Fibroblast of skin of right biceps (primary cell): ENCODE results near the gene ITGAX.
A peak's percentile ranks its signal among the peaks of the same experiment; 100 is the strongest.

ENCODE experiments used
- DNase-seq: peaks from one replicate; pipeline ENCODE4 v3.0.0-alpha.2; 2013

ITGAX gene

GRCh38 chr16:31376705-31377104 lies 21.7 kb downstream of the ITGAX start:
- no peak for DNase-seq

DNA sequence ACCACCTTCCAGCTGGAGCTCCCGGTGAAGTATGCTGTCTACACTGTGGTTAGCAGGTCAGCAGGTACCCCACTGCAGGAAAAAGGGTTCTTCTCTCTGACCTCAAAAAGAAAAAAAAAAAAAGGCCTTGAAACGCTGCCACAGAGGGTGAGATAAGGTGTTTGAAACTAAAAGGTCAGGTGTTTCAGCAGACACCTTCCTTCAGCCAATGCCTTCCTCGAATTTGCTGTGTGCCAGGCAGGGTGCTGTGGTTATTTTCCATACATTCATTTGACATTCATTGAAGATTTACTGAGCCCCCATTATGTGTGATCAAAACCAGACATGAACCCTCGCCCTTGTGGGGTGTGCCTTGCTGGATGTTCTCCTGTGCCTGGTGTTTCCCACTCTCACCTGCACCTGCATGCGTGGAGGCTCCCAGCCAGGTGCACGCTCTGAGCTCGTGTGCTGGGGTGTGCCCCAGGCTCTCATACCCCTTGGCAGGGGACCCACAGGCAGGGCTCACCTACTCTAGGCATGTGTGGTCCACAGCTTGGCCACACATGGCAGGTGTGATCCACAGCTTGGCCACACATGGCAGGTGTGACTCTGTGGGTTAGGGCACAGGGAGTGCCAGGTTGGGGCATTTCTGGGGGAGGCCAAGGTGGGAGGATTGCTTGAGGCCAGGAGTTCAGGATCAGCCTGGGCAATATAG lies 22.4 kb downstream of the ITGAX start:
- no peak for DNase-seq

GRCh38 chr16:31380201-31380600 lies 25.2 kb downstream of the ITGAX start:
- DNase-seq = no peak

DNA sequence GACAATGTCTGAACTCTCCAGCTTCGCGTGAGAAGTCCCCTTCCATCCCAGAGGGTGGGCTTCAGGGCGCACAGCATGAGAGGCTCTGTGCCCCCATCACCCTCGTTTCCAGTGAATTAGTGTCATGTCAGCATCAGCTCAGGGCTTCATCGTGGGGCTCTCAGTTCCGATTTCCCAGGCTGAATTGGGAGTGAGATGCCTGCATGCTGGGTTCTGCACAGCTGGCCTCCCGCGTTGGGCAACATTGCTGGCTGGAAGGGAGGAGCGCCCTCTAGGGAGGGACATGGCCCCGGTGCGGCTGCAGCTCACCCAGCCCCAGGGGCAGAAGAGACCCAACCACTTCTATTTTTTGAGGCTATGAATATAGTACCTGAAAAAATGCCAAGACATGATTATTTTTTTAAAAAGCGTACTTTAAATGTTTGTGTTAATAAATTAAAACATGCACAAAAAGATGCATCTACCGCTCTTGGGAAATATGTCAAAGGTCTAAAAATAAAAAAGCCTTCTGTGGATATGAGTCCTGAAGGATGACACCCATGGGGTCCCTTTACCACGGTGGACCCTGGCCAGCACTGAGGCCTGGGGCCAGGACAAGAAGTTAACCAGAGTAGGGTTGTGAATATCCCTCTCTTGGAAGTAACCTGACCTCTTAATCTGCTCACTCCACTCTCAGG lies 27.6 kb downstream of the ITGAX start:
- peak; percentile 6 for DNase-seq

- DNase-seq = no peak
These were observed 30.7 kb downstream of the ITGAX start for GRCh38 chr16:31385680-31386079.

DNA sequence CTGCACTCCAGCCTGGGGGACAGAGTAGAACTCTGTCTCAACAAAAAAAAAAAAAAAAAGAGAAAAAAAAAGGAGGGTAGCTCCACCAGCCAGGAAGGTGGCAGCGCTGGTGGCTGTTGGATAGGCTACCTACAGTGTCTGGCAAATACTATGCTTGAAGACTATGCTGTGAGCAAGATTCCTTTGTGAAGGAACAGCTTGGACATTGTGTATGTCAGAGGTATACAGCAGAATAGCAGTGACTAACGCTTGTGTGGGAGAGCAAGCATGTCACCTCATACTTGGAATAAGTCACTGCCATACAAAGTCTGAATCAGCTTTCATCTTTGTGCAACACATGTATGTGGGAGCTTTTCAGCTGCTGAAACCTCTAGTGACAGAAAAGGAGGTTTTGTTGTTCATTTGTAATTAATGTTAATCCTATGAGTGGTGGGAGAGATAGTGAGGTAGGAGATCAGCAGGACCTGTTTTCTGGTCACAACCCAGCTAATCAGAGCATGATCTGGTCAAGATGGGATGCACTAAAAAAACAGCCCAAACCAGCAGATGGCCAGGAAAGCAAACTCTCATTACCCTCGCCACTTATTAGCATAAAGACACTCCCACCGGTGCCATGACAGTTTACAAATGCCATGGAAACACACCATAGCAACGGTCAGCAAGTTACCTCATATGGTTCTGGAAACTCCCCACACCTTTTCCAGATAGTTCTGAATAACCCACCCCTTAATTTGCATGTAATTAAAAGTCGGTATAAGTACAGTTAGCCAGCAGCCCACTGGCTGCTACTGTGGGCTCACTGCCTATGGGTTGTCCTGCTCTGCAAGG lies 31.4 kb downstream of the ITGAX start:
- peak; percentile 6 for DNase-seq

GRCh38 chr16:31388535-31388934 lies 33.6 kb downstream of the ITGAX start:
- no peak for DNase-seq

DNA sequence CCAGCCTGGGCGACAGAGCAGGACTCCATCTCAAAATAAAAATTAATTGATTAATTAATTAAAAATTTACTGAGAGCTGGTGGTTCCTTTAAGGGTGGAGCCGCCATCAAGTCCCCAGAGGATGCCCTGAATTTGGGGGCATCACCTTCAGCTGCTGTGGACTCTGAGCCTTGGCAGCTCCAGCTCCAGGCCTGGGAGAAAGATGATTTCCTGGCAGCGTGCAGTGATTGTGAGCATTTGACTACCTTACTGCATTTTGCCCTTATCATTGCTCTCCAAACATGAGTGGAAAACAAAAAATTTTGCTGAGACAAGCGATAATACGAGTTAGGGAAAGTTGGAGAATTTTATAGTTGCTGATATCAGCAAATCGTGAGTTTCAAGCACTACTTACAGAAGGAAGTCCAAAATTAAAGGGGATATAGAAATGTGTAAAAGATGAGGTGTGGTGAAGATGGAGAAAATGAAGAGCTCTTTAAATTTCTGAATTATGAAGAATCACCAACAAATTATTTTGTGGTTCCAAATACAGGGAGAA lies 35.6 kb downstream of the ITGAX start:
- no peak for DNase-seq

DNA sequence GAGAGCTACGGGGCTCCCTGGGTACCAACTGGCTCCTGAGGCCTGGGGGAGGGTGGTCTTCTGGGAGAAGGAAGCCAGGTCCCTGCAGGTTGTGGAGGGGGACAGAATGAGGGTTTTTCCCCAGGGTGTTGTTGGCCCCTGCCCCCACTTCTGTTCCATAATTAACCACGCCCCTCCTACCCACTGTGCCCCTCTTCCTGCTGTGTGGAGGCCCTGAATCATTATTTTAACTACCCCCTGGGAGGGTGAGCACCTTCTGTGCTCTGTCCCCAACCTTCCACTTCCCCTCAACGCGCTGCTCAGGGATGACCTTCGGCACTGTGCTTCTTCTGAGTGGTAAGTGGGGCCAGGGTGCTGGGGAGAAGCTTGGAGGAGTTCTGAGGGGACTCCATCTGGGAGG lies 38.1 kb downstream of the ITGAX start, which contains the start of gene ITGAD:
ITGAD (plus strand) TSS at position 280 of the 400 bp plus-strand sequence; CDS start at position 306, 26 bp downstream.
- no peak for DNase-seq

DNA sequence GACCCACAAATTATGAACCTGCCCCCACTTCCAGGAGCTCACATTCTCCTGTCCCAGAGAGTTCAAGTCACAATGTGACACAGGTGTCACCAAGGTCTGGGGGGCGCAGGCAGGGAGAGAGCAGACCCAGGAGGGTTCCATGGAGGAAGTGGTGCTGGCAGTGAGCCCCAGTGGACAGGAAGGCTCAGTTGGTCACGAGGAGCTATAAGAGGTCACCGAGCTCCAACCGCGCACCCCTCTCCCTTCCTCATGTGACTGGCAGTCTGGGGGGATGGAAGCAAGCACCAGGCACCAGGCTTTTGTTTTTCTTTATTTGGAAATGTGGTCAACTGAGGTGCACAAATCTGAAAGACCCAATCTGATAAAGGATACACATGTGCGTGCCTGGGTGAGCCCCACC lies 40.7 kb downstream of the ITGAX start:
- DNase-seq = no peak

- DNase-seq = no peak
These were observed 42.2 kb downstream of the ITGAX start for GRCh38 chr16:31397096-31397660.

DNA sequence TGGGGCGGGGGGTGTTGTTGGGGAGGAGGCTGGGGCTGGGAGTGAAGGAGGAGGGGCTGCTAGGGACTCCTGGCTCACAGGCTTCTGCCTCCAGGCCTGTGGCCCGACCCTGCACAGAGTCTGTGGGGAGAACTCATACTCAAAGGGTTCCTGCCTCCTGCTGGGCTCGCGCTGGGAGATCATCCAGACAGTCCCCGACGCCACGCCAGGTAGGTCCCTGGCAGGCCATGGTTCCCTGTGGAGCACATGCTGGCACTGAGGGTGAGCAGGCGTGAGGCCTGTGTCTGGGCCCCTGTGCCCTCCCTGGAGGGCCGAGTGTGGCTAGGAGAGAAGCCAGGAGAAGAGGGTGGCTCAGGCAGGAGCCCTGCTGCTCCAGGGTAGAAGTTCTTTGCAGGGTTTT lies 42.7 kb downstream of the ITGAX start:
- DNase-seq = no peak

- no peak for DNase-seq
These were observed 45.2 kb downstream of the ITGAX start for GRCh38 chr16:31400191-31400590.

- no peak for DNase-seq
These were observed 46.5 kb downstream of the ITGAX start for GRCh38 chr16:31401436-31401835.

GRCh38 chr16:31402687-31403086 lies 47.7 kb downstream of the ITGAX start:
- DNase-seq = peak; percentile 20

DNA sequence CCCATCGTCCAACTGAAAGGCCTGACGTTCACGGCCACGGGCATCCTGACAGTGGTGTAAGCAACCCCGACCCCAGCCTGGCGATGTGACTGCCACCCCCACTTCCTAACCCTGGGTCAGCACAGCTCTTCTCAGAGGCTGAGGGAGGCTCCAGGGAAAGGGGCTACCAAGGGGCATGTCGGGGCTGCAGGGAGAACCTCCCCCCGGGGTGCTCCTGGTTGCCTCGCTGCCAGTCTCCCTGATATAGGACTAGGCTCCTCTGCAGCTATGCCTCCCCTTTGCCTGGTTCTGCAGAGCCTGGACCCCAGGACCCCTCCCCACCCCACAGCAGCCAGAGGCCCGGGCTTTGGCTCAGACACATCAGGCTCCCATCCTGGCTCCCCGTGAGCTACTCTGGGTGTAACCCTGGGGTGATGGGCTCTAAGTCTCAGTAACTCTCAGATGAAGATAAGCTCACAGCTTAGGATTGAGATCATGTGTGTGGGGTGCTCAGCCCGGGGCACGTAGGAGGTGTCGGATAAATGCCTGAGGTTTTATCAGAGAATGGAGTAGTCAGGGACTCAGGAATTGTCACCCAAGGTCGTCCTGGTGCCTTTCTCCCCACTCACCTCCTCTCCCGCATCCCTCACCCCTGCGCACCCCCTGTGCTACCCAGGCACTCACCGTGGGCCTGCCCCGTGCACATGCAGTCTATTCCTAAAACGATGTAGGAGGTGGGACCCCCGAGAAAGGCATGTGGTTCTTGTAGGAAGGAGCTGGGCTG lies 48.8 kb downstream of the ITGAX start:
- DNase-seq = no peak

- peak; percentile 5 for DNase-seq
These were observed 49.5 kb downstream of the ITGAX start for GRCh38 chr16:31404353-31405064.

DNA sequence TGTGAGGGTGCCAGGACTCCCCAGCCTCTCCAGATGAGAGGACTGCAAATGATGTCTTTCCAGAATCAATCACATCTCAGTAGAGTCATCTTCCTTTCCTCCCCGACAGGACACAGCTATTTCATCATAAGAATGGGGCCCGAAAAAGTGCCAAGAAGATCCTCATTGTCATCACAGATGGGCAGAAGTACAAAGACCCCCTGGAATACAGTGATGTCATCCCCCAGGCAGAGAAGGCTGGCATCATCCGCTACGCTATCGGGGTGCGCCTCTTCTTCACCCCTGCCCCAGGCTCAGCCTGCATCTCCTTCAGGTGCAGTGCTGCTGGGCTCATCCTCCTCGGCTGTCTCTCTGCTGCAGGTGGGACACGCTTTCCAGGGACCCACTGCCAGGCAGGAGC lies 52.4 kb downstream of the ITGAX start:
- DNase-seq = no peak

GRCh38 chr16:31409433-31409832 lies 54.5 kb downstream of the ITGAX start:
- peak; percentile 47 for DNase-seq

DNA sequence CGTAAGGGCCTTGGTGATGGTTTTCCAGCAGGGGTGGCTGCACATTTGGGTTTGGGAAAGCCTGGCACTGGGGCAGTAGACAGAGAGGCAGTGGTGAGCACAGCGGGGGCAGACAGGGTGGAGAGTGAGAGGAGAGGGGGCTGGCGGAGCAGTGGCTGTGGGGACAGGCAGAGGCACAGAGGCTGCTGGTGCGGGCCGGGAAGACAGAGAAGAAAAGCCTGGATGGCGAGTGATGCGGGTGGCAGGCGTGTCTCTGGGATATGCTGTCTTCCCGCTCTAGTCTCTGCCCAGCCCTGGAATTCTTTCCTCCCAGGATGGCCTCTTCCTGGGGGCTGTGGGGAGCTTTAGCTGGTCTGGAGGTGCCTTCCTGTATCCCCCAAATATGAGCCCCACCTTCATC lies 55.1 kb downstream of the ITGAX start:
- DNase-seq = no peak

- no peak for DNase-seq
These were observed 56.3 kb downstream of the ITGAX start for GRCh38 chr16:31411024-31411844.
